ENCODE data around the gene TSPYL4.
"Not testable (repeated sequence)": the region's sequence is repeated elsewhere in the genome, so short reads cannot be mapped to it uniquely, and the experiment has no call there.

TSPYL4 gene

DNA sequence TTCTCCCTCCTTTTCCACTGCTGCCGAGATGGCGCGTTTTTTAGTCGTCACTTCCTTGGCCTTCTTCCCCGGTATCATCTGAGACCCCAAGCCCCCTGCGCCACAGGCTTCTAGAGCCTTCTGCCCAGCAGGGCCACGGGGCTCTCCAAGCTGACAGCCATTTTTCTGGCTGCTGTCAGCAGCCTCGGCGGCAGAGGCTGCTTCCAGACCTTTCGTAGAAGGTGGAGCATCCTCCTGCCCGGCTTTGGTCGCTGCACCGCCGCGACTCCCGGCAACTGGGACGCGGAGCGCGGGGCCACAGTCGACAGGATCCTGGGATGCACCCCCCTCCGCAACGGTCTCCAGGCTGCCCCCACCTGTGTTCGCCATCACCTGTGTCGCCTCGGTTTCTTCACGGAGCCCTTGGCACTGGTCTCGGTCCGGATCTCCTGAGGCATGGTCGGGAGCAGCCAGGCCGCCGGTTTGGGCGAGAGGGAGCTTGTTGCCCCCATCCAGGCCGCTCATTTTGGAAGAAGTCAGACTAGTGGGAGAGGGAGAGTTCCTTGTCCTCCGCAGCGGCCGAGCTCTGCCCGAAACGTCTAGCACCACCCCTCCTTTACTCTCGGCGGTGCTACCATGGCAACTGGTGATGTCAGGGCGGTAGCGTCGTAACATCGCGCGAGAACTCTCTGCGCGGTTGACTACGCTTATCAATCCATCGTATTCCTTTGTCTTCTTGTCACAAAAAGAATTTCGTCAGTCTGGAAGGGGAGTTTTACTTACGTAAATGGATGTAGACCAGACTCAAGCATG is at the start of gene TSPYL4:
Gene TSPYL4 (minus strand): TSS at position 571 of the 792 bp plus-strand sequence. CDS start 67 bp downstream, at position 504.
- peak; percentile 77 for DNase-seq

DNA sequence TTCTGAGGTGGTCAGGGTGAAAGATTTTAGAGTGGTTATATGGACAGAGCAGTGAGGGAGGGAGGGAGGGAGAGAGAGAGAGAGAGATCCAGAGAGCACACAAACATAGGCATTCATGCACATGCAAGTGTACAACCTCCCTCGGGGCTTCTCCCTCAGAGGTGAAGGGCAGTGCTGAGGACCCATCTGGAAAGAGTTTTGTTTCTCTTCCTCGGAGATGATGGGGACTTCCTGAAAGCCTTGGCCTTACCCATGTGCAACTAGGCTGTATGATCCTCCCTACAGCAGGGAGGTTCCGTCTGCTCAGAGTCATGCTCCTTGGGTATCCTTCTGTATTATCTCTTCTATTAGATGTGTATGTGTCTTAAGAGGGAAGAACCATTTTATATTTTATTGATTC is 47.2 kb upstream of the TSPYL4 start:
- DNase-seq: no peak

DNA sequence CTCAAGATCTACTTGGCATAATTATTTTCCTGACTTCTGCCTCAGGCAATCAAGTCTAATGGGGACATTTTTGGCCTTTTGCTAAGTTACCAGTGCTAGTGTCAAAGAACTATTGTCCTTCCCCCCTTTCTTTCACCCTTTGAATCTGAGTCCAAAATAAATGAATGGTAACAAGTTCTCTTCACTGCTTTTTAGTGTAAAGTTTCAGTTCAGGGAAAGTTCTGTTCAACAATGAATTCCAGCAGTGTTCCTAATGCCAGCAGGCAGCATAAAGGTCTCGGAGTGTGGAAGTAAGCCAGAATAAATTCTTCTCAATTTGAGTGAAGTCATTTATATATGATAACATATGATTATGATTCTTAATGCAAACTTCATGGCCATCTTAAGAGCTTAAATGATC is 46.7 kb upstream of the TSPYL4 start:
- DNase-seq: no peak

DNA sequence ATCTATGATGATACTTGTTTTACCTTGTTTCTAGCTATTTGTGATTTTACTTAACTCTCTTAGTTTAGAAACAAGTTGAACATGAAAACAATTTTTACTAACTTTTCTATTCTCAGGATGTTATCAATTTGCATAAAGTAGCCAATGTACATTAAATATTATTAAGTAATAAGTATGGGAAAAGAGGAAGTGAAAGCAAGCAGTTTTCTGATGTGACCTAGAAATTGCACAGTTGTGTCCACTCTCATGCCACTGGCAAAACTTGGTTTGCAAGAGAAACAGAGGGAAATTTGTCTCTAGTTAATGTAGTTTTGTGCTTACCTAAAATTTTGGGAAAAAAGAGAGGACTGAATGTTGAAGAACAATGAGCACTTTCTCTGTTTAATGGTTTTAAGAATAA is 45.1 kb upstream of the TSPYL4 start:
- no peak for DNase-seq

DNA sequence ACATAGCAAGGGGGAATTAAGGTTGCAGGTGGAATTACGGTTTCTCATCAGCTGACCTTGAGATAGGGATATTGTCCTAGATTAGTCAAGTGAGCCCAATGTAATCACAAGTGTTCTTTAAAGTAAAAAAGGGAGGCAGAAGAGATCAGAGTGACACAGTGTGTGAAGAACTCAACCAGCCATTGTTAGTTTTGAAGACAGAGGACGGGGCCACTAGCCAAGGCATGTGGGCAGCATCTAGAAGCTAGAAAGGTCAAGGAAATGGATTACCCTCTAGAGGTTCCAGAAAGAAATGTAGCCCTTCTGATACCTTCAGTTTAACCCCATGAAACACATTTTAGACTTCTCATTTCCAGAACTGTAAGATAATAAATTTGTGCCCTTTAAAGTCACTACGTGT is 44.4 kb upstream of the TSPYL4 start:
- no peak for DNase-seq

DNA sequence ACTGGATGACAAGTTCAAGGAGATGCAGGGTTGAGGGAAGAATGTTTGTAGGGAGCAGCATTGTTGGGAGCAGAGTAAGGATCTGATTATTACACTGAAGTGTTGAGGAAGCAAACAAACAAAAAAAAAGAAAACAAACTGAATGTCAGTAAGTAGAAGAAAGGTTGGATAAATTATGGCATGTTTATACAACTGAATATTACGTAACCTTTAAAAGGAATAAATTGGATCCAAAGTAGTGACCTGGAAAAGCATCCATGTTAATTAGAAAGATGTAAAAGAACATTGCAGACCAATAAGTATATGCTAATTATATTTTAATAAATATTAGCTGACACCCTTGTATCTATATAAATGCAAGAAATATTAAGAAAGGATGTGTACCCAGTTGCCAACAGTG is 38.7 kb upstream of the TSPYL4 start:
- DNase-seq: no peak

DNA sequence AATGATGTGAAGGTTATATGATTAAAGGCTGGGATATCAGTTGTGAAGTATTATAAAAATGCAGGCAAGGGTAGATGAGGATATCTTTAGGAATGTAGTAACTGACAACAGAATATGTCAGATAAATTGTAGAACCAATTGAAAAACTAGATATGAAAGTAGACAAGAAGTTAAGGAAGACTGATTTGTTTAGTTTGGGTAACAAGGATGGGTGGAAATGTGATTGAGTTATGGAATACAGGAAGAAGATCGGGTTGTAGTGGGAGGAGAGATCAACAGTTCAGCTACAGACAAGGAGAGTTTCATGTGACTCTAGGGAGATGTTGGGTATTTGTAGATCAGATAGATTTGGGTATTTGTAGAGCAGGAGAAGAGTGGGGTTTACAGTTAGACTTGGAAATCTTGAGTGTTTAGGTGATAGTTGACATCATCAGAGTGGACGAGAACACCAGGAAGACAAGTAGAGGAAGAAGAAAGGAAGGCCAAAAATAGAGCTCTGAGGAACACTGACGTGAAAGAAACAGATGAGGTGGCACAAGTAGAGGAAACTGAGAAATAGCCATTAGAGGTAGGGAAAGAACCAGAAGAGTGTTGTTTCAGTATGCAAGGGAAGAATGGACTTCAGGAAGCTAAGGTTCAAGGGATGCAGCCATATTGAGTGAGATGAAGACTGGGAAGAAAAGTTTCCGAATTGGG is 38.0 kb upstream of the TSPYL4 start:
- DNase-seq: no peak

DNA sequence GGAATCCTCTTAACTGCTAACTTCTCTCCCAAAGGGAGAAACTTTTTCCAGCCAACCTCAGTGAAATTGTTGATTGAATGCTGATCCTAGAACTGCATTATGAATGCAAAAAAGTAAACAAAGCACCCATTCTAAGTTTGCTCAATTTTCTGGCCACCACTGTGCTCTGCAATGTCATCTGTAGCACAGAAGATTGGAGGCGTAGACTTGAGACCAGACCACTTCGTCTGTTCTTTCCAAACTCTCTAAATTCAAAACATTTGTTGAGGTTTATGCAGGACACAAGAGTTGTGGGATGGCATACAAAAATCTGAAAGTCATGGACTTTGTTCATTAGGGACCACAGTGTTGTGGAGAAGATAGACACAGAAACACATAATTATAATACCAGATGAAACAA is 36.9 kb upstream of the TSPYL4 start:
- DNase-seq: no peak

DNA sequence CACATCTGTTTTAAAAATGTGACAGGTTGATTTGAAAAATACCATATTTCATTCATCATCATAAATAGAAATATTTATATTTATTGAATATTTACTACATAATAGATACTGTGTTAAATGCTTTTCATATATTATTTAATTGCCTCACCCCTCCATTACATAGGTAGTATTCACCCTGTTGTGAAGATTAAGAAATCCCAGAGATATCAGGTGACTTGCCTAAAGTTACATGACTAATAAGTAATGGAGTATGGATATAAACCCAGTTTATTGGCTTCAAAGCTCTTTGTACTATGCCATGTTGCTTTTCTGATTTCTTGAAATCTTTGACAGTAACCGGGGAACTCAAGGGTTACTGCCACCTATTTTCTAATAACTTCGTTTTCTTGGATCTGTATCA is 36.0 kb upstream of the TSPYL4 start:
- no peak for DNase-seq

DNA sequence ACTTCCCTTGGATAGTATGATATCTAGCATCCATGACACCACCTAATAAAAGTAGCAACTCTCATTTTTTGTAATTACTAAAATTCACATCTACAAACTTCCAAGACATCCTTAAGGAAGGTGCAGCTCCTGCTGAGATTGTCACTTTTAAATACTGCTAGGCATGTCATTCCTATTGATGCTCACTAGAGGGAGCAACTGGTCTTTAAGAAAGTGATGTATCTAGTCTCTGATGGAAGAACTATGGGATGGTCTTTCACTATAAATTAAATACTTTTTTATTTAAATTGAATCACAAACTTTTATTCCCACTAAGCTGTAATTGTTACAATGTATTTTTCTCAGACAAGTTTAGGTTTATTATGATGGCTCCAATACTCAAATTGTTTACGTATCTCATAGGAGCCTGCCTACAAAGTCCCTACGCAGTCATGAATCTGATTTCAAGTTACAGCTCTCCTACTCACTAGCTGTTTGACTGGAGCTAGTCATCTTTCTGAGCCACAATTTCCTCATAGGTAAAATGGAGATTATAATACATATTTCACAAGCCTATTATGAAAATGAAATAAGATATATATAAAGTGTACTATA is 33.9 kb upstream of the TSPYL4 start:
- DNase-seq: no peak

DNA sequence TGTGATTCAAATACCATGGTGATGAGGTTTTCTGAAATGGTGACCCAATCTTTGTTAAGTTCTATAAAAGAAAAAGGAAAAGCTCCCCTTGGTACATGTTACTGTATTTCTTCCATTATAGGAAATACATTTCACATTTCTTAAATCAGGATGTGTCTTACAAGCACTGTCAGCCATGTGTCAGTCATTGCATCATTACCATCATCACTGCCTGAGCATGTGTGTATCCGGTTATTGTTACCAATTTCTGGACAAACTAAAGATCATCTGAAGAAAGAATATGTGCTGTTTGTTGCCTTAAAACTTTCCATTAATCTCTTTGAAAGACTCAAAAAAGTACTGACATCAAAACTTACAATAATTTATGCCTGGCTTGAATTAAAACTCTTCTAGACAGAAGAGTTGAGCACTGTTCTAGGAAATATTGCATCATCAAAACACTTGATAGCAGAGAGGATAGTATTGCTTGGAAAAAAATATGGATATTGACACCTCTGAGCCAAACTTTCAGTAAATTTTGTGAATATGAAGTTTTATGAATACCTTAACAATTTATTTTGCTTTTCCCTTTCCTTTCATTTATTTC is 33.0 kb upstream of the TSPYL4 start:
- no peak for DNase-seq

DNA sequence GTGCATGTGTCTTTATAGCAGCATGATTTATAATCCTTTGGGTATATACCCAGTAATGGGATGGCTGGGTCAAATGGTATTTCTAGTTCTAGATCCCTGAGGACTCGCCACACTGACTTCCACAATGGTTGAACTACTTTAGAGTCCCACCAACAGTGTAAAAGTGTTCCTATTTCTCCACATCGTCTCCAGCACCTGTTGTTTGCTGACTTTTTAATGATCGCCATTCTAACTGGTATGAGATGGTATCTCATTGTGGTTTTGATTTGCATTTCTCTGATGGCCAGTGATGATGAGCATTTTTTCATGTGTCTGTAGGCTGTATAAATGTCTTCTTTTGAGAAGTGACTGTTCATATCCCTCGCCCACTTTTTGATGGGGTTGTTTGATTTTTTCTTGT is 31.1 kb upstream of the TSPYL4 start:
- DNase-seq: not testable (repeated sequence)

DNA sequence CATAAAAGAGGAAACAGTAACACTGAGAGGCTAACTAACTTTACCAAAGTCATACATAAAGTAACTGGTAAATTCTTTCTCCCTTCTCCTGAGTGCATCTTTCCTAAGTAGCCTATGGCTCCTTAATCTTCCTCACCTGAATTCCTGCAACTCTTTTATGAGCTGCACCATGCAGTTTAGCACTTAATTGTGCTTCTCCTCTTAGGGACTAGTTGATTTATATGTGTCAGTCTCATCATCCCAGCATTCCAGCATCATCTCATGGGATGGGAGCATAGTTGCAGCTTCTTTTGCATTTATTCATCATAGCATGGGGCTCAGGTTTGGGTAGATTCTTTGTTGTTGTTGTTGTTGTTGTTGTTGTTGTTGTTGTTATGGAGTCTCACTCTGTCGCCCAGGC is 29.3 kb upstream of the TSPYL4 start:
- no peak for DNase-seq

DNA sequence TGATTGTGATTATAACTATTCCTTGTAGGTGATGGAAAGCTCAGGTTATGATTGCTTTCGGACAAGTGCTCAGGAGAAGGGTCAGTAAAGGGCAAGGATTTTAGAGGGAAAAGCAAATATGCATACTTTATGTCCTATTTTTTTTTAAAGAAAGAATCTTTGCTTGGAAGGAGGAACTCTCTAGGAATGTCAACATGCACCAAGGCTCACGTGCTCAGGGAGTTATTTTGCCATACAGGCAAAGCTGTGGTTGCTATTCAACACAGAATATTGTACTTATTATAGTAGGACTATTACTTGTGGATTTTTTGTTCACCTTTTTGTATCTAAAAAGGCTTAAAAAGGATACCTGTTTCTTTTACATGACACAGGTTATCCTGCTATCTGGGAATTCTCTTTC is 28.8 kb upstream of the TSPYL4 start:
- no peak for DNase-seq

DNA sequence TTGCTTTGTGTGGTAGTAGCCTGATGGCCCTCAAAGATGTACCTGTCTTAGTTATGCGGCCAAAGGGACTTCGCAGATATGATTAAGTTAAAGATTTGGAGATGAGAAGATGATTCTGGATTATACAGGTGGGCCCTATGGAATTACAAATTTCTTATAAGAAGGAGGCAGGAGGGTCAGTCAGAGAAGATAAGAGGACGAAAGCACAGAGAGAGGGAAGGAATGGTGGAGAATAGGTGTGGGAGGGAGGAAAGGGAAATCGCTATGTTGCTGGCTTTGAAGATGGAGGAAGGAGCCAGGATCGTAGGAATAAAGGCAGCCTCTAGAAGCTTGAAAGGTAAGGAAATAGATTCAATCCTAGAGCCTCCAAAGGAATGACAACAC is 27.1 kb upstream of the TSPYL4 start:
- no peak for DNase-seq

DNA sequence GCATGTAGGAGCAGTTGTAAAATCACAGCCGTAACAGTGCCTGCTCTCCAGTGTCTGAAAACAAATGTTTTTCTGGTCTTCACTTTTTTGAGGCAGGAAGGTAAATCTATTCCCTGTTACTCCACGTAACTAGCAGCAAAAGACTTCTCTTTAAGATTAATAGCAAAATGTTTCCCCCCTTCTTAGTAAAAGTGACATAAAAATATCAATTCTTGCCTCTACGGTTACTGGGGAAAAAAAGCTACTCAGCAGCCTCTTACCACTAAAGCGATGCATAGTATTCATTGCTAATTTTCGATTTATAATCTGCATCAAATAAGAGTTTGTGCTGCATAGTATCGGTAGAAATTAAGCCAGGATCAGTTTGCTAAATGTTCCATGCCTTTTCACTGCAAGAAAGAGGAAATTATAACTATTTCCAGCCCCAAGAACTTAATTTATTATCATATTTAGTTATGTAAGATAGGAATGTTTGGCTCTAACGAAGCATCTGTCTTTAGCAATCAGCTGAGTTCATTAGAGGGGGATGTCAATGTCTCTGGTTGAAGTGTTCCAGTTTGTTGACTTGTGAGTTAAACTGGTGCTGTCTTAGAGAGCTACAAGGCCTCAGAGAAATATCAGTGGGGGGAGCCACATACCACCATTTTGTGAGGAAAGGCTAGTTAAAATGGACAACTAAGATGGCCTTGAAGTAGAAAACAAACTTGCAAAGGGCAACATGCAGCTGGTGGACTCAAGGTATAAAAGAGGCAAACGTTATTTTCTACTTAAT is 26.5 kb upstream of the TSPYL4 start:
- no peak for DNase-seq

DNA sequence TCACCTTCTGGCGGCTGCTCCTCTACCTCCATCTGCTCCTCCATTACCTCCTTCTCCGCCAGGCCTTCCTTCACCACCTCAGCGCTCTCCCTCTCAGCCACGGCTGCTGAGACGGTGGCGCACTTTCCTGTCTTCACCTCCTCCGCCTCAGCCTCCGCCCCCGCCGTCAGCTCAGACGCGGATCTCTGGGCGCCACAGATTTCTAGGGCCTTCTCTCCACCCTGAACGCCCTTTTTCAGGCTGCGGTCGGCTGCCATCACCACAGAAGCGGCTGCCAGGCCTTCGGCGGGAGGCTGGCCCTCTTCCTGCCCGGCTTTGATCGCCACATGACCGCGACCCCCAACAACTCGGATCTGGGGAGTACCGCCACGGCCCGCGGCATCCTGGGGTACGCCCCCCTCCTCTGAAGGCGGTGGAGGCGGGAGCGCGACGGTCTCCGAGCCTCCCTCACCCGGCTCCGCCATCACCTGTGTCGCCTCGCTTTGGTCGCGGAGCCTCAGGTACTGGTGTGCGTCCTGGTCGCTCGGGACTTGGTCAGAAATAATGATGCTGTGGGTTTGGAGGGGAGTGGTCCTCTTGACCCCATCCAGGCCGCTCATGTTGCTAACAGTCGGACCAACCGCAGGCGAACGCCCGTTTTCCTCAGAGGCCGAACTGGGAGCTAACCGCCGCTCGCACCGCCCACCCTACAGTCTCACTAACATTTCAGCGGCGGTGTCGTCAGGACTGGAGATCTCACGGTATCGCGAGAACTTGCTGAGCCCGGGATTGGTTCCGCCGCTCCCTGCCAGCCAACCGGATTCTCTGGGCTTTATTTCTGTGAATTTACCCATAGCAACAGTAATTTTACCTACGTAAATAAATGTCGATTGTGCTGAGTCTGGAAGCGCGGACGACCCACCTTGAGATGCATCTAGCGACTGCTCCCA is 25.6 kb upstream of the TSPYL4 start, which contains the start of gene TSPYL1:
Gene TSPYL1 (minus strand): TSS at position 699 of the 929 bp plus-strand sequence. CDS start 100 bp downstream, at position 599.
- peak; percentile 79 for DNase-seq

DNA sequence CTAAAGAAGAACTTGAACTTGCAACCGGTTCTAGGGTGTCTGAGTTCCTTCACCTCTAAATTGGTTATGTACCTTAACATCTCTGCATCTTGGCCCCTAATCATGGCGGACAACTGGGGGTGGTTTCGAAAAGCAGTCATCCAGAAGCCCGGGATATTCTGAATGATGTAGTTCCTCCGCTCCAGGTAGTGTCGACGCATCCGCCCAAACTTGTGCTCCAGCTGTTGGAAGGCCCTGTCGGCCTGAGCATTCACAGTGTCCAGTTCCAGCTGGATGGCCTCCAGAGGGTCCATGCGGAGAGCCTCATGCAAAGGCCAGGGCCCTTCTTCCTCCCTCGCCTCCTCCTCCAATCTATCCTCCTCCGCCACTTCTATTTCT is 25.0 kb upstream of the TSPYL4 start:
- no peak for DNase-seq

DNA sequence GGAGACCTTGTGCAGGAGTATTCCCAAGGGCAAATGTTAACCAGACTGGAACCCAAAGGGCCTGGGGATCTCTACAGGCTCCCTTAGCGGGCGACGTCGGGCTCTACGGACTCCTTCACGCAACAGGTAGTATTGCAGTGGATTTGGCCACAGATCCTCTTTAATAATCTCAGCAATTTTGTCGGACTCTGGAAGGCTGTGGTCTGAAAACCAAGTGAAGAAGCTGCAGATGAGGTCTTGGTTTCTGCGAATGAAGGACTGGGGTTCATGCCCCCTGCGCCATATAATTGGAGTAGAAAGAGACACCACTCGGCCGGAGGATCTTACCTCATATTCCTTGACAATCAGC is 24.6 kb upstream of the TSPYL4 start:
- DNase-seq: no peak

DNA sequence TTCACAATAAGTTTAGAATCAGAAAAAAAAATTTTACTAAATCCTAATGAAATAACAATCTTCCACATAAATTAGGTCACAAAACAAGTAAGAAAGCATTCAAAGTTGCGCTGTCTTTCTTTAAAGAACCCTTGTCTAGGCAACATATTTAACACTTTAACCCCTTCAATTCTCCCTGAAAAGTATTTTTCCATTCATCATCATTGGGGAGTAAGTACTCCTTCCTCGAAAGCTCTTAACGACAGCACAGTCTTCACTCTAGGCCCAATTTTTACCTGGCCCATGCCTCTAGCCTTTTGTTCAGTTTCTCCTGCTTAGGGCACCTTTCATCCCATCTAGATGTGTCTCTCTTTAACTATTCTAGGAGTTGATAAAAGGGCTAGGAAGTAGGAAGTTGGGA is 23.2 kb upstream of the TSPYL4 start:
- no peak for DNase-seq

DNA sequence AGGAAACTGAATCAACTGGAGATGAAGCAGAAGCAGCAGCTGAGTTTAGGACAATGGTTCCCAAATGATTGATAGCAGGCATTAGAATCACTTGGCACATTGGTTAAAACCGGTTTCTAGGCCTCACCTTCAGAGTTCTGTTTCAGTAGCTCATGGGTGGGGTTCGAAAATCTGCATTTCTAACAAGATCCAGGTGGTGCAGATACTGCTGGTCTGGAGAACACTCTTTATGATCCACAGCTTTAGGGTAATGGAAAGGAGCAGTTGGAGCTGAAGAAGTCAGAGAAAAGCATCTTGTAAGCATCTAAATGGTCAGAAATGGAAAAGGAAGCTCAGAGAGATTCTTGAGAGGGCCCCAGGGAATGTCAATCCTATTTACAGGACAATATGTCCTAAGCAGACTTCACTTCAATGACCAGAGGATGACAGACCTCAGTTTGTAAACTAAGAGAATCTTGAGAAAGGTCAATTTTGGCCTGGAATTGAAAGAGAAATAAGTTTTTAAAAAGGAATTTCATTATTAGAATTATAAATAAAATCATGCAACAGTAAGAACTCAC is 17.4 kb upstream of the TSPYL4 start:
- DNase-seq: no peak
